PC-3 (cell line): ENCODE measurements around the gene SPRED2.

Experiments
- EZH2 ChIP-seq: fragments of 300-600 bp; sonication (generic); IDR thresholded peaks from one replicate; pipeline ENCODE4 v1.6.1; 2017; ENCODE audit warnings: antibody characterized with exemption, mild to moderate bottlenecking, low read length; ENCODE audit not compliant: unreplicated experiment
- TF ChIP-seq, protein P1 (sequence below): fragments of 300-600 bp; sonication (generic); conservative IDR thresholded peaks from 2 replicates; pipeline ENCODE4 v1.5.1; 2017; ENCODE audit warnings: antibody characterized with exemption, low read depth, mild to moderate bottlenecking, low read length

- TF ChIP-seq, protein P1, sequence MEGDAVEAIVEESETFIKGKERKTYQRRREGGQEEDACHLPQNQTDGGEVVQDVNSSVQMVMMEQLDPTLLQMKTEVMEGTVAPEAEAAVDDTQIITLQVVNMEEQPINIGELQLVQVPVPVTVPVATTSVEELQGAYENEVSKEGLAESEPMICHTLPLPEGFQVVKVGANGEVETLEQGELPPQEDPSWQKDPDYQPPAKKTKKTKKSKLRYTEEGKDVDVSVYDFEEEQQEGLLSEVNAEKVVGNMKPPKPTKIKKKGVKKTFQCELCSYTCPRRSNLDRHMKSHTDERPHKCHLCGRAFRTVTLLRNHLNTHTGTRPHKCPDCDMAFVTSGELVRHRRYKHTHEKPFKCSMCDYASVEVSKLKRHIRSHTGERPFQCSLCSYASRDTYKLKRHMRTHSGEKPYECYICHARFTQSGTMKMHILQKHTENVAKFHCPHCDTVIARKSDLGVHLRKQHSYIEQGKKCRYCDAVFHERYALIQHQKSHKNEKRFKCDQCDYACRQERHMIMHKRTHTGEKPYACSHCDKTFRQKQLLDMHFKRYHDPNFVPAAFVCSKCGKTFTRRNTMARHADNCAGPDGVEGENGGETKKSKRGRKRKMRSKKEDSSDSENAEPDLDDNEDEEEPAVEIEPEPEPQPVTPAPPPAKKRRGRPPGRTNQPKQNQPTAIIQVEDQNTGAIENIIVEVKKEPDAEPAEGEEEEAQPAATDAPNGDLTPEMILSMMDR: no peak
- TF ChIP-seq EZH2: no peak
These were observed 25.2 kb downstream of the SPRED2 start for GRCh38 chr2:65407240-65407639.
